C4-2B (cell line): ENCODE measurements around the gene CCT8L2.
"Not testable (repeated sequence)": the region's sequence is repeated elsewhere in the genome, so short reads cannot be mapped to it uniquely, and the experiment has no call there.

Experiments used
- CTCF ChIP-seq: fragments of 450-650 bp; conservative IDR thresholded peaks from 2 replicates; pipeline ENCODE4 v1.5.1; 2017; ENCODE audit warnings: mild to moderate bottlenecking
- ZFX ChIP-seq: fragments of 450-650 bp; IDR thresholded peaks from 2 replicates; pipeline ENCODE4 v1.6.1; 2017

GRCh38 chr22:16580872-16581271, 11.7 kb downstream of the CCT8L2 start:
- TF ChIP-seq CTCF, ZFX: not testable (repeated sequence)
